Amniotic epithelial cell (primary cell): ENCODE data around the gene SLC25A21.

ENCODE experiments used
- DNase-seq: peaks from one replicate; pipeline ENCODE4 v3.0.0-alpha.2; 2010; ENCODE audit warnings: low read depth

The SLC25A21 gene

DNA sequence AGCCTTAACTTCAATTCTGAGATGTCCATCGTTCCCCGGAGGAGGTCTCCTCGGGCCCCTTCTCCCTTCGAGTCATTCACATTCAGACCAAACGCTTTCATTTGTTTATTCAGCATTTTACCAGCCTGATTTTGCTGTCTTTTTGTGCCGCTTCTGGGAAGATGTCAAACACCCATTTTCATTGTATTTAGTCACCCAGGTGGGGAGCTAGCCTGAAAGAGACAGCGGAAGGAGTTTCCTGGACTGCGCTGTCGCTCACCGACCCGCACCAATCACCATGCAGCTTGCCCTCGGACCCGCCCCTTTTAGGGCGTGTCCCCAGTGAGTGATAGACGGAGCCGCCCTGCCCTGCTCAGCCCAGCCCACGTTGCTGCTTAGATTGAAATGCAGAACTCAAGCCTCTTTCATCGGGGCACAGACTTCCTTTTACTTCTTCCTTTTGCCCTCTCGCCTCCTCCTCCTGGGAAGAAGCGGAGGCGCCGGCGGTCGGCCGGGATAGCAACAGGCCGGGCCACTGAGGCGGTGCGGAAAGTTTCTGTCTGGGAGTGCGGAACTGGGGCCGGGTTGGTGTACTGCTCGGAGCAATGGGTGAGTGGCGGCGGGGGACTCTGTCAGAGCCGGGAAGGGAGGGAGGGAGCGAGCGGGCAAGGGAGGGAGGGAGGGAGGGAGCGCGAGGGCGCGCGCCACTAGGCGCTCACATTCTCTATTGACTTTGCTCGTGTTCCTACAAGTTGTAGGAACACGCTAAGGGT, 510.7 kb downstream of the SLC25A21 start, which contains the start of gene PAX9:
PAX9 (plus strand) TSS at position 355 of the 752 bp plus-strand sequence; CDS start at position 585, 230 bp downstream.
- DNase-seq, result peak; percentile 55

DNA sequence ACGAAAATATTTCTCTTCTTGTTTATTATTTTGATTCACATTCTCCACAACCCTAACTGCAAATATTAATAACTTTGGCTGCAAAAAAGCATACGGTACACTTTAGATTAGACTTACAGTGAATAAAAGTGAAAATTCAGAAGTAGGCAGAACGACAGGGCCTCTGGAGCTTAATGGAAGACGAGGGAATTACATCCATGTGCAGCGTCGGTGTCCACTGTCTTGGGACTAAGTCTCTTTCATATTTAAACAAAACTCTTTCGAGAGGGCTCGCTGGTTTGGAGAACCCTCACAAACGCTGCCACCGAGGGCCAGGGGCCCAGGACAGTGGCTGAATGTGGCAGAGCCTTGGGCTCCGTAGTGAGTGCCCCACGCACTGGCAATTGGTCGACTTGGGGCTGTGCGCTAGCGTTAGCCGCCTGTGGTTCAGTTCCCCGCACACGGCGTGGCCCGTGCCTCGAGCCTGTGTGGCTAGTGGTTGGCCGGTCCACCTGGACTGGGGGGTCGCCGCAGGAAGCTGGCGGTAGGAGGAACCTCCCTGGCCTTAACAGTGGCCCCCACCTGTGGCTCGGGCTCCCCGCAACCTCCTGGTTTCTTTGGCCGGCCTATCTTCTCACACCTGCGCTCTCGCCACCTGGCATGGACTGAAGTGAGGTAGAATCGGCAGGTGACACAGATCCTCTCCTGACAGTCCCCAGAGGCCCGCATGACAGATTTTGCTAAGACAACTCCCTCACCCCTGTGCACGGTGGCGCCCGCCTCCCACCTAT, 511.5 kb downstream of the SLC25A21 start:
- no peak for DNase-seq

DNA sequence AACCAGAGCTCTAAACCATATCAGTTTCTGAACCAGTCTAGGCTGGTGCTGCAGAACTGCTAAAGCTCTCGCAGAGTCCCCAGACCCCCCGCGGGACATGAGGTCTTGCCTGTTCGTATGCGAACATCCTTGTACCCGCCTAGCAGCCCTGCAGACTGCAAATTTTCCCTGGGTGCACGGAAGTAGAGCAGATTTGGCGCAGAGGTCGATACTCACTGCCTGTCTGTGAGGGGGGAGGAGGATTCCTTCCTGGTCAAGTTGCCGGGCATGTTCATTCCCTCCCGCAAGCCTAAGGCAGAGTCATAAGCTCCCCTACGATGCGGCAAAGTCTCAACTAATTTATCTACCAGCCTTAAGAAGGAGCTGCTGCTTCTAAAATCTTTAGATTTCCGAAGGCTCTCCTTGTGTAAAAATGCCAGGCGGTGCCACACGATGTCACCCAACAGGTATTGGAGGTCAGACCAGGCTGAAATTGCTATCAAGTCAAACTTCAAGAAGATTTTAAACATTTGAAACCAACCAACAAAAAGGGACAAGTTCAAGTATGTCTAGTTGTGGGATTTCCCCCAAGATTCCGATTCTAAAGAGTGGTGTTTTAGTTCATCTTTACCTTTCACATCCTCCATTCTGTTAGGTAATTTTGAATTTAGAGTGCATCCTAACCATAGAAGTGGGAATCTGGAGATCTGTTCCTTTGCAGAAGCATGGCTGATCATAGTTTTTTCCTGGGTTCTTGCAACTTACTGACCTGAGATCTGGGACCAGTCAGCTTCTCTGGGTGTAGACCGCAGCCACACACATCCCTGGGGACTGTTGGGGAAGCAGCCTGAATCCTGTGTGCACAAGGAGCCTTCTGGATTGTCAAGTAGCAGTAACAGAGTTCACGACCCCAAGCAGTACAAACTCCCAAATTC, 512.3 kb downstream of the SLC25A21 start:
- no peak for DNase-seq

DNA sequence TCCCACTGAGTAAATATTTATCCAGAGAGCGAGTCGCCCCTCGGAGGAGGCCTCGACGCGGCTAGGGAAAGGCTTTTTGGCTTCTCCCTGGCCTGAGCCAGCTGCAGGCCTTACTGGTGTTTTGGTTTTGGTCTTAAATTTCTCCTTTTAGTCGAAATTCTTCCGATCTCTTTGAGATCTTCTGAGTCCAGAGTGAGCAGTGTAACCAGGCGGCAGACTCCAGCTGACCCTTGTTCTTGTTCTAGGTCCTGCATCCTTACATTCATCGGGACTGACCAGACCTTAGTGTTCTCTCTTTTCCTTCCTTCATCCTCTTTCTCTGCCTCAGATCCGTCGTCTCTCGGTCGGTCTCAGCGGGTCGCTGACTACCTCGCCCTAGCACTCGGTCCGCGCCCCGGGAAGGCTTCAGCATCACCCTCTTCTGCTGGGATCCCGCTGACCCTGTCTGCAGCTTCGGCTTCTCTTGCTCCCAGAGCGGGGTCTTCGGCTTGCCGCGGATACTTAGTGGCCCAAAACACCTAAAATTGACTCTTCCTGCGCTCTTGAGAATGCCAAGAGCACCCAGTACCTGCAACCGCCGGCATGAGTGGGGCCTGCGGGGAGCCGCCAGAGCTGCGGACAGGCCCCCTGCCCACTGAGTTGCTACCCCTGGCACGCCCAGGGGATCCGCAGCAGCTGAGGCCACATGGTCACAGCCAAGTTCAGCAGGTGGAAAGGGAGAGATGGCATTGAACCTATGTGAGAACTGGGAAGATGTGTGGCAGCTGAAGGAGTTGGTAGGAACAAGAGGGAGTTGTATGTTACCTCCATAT, 513.2 kb downstream of the SLC25A21 start:
- DNase-seq, result no peak

DNA sequence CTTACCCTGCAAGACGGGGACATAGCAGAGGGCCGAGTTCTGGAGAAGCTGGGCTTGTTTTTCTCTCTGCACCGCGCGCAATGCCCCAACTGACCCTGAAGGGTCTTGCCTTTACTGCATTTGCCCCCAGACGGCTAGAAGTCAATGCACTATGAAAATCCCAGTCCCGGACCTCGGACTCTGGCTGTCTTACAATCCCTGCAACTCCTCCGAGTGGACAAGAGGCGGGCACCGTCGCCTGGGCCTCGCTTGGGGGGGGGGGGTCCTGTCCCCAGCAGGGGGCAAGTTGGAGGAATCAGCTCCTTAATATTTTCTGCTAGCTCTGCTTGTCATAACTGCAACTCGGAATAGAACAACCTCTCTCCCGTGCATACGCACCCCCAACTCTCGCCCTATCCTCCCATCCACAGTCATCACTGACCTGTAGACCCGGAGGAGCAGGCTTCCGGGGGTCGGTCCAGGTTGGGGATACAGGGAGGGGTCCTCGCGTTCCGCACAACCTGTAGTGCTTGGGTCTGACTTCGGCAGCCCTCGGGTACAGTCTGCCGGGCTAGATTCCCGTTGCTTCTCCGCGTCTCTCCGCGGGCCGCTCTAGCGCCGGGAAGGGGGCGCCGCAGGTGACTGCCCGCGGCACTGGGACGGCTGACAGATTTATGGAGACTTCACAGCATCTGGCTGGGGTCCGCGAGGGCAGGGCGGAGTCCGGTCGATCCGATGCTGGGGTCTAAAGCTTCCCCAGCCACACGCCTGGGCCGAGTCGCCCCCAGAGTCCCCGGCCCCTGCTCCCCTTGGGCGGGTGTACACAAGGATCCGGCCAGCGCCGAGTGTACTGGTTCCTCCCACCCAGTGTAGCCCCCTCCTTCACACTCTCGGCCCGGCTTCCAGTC, 514.0 kb downstream of the SLC25A21 start:
- no peak for DNase-seq

DNA sequence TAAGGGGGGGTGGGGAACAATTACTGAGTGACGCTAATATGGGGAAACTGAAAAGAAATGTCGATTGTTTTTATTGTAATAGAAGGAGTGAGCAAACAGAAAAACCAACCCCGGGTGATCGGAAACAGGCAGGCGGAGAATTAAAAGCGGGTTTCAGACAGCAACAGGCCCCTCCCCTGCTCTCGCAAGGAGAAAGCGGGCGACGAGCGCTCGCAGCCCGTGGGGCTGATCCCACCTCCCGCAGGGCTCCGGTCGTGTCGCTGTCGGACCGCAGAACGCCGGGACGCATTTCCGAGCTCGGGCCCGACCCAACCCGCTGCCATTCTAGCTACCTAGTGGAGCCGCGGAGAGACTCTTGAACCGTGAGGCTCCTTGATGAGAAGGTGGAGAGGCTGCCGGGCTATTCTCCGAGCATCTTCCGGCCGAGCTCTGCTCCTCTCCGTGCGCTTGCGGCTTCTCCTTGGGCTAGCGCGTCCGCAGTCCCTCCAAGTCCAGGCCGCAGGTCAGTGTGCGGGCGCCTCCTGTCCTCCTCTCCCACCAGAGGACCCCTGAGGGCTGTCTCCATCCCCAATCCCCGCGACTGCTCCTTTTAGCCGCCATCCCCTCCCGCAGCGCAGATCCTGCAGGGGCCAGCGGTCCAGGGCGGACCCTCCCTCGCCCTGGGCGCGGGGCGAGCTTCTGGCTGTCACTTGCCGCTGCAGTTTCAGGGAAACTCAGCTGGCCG, 514.8 kb downstream of the SLC25A21 start:
- no peak for DNase-seq

DNA sequence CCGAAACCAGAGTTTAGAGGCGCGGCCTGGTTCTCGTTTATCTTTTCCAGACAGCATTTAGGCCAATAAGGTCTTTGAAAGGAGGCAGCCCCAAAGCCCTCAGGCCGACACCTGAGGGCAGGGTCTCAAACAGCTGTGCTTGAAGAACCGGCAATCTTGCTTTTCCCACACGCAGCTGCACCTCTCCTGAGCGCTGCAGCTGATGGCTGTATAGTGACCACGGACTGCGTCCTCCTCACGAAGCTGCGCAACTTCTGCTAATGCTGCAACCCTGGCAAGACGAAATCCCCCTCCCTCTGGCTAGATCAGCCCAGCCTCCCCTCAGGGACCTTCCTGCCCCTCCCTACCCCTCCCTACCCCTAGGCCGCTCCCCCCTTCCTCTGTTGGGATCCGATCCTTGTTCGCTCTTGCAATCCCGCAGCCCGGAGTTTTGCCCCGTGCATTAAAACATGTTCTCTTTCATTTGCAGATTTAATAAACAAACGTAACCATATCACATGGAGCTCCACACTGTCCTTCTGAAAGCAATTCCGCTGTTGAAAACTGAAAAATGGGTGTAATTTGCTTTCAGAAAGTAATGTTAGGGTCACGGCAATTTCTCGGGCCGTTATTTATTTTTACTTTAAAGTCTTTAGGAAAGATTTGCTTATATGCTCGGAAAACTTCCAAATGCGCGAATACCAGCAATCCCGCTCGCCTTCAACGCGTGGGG, 515.6 kb downstream of the SLC25A21 start:
- no peak for DNase-seq

DNA sequence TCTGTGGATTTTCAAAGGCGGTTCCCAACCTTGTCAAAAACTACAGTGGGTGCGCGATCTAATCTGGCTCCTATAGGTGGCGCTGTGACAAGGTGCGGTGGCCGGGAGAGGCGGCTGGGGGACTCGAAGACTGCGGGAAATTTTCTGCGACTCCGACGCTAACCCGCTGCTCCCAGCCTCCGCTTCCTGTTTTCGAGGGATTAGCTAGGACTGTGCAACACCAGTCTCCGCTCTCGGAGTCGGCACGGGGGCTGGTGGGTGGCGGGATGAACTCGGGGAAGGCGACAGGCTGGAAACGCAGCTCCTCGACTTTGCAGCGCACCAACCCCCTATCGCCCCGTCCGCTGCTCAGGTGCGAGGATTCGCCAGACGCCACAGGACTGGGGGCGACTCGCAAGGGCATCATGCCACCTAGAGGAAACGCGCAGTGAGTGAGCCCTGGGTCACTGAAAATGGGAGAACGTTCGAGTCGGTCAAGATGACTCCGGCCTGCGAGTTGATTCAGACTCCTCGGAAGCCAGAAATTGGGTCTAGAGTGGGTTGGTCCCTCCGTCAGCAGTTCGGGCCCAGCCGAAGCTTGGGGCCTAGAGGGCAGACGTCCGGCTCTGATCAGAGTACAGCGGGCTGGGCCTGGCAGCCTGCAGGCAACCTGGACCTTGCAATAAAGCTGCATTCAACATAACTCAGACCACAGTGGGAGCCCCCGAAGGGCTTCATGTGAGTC, 516.3 kb downstream of the SLC25A21 start:
- no peak for DNase-seq

DNA sequence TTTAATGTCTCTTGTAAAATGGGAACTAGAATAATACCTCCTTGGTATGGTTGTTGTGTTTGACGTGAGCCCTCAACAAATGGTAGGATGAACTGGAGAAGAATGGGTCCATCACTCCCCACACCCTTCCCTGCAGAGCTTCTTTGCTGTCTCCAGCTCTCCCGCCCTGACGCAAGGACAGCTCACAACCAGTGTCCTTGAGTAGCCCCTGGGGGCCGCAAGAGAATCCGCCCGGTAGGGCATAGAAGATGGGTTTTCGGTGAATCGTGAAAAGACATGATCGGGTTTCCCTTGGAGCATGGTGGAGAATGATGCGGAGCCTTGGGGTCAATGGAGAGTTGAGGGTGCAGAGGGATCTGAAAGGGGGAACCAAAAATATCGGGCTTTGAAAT, 516.8 kb downstream of the SLC25A21 start:
- no peak for DNase-seq

DNA sequence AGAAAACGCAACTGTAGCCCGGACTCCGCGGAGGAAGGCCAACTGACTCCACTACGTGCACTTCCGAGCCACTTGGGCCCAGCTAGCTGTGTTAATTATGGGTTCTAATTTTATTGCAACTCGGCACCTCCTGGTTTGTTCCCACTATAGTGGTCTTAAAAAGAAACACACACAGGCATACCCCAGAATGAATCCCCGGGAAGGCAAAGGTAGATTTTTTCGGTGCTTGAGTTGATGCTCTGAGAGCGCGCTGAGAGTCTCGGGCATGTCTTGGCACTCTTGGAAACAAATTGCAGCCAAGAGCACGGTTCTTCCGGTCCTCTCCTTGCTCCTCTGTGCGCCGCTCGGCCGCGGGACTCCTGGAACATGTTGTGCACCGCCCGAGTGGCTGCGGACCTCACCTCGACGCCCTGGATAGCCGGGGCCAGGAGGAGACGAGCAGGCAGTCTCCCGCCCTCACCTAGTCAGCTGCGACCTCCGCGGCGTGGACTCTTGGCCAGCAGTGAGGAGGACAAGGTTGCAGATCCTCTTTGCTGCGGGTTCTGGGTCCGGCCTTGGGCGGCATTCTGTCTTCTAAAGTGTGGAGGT, 517.5 kb downstream of the SLC25A21 start:
- no peak for DNase-seq

DNA sequence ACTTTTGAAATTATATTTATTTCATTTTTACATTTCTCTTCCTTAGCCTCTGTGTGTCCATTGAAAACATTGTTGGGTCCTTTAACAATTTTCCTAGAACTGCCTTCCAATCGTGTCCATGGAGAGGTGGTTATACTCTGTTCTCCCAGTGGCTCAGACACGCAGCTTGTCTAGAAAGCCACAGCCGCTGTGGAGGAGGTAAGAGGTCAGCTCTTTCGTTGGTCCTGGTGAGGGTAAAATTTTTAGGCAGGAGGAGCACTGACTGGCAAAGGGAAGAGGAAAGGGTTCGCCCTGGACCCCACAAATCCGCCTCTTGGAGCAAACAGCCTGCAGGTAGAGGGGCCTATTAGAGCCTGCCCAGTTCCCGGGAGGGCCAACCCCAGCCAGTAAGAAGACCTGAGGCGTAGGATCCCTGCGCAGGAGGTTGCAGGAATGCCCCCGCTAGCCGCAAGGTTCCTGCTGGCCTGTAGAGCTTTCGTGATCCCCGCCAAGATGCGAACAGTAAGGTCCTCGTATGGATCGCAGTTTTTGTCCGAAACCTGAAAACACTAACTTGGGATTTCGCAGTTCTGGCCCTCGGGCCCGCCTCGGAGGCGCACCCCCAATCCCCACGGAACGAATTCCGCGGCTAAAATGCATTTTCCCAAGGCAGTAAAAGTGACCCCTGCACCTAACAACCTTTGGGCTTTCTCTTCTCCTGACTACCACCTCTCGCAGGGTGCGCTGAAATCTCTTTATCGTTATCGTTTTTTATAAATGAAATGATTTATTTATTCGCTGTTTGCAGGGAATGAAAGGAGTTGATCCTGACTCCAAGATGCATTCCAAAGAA, 518.2 kb downstream of the SLC25A21 start:
- no peak for DNase-seq

DNA sequence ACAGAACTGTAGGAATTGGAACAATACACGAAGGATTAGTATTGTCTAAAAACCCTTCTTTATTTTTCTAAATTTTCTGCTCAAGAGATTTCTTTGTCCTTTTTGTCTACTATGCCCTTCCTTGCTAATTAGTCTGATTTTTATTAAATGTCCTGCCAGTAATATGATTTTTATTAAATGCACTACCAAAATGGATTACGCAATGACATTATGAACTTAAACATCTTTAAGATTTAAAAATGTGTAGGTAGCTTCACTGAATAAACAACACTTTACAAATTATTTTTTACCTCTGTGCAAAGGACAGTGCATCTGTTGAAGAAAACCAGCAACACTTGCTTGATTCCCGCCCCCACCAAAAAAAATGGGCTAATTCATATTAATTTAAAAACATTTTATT, 519.0 kb downstream of the SLC25A21 start:
- DNase-seq, result no peak

DNA sequence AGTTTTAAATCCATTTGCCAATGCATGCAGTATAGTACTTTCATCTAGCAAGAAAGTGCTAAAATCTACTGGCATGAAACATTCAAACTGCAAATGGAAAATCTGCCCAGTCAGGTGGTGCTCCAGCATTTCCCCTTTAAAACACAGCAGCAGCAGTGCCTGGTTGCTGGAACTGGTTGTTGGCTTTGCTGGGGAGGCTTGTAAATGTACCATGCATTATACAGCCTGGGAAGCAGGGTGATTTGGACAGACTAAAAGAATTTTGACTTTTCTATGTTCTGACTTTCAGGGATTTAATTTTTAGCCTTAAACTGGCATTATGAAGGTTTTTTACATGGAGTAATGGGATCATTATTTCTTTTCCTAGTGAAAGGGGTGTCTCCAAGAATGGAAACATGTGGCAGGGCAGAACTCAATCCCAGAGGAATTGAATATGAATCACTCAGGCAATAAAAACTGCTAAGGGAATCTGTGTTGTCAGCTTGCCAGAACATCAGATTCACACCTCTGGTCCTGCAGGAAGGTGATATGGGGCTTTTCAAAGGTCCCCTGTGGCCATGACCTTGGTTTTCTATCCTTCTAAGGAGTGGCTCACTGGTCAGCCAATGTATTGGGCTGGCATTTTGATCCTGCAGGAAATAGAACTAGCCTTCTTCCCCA, 519.7 kb downstream of the SLC25A21 start:
- no peak for DNase-seq

DNA sequence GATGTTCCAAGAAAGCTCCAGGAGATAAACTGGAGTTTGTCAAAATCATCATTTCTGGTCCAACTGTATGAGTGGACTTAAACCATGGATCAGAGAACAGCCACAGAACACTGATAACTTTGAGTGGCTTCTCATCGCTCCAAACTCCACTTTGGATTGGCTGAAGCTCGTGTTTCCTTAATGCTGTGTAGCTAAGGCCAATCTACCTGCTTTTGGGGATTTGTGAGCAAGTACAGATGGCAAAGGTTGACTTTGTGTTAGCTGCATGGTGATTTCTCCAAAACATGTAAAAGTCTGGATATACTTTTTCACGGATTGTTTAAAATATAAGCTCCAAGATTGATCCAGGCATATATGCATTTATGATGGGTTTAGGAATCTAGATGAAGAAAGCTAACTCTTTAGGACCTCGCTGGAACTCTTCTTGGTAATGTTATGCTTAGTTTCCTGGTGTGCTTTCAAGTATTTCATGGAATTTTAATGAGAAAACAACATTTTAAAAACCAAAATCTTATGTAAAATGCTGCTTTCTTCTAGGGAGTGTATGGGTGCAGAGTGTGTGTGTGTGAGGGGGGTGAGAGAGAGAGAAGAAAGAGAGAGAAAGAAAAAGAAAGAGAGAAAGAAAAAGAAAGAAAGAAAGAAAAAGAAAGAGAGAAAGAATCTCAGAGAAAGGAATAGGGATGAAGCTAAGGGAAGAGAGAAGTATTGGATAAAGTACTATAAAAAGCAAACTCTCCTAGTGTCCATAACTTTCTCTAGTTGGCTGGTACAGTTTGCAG, 522.3 kb downstream of the SLC25A21 start:
- DNase-seq, result no peak

DNA sequence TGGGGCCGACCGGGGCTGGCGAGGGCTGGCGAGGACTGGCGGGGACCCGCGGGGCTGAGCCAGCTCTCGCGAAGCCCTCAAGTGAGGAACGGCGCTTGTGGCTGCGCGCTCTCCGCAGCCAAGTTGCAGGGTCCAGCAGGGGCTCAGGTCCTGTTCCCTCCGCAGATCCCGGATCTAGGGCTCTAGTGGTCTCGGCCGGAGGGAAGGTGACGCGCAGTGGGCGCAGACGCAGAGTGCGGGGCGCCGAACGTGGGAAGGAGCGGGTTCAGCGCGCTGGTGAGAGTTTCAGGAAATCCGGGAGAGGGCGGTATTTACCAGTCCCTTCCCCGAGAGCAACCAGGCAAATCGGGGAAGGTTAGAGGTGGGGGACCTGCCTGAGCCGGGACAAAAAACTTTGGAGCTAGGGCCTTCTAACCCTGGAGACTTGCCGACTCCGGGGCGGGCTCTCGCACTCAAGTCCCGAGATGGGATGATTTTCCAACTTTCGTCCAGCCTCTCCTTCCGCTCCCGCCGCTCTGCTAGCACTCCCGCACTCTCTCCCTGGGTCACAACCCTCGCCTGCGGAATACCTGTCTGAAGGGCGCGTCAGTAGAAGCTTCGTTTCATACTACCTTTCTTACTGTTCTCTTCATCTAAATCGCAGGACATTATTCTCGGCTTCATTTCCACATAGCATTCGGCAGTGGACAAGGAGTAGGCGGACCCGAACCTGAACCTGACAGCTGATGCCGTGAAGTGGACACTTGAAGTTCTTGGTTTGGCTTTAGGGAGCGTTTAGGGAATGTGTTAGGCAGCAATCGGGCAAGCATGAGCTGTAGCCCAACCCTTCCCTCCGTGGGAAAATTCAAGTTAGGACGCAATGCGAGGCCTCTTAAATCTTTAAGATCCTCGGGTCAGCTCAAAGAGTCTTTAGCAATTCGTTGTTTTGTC, 524.3 kb downstream of the SLC25A21 start:
- DNase-seq, result peak; percentile 34
